ENCODE results near the gene ADA. TPM values are rescaled to one million over a fixed set of nuclear protein-coding genes. Genes with fewer than 3 reads are reported as not detected.

Gene ADA
- total and polyA plus RNA-seq, 2 of the 13 experiments (the other 11 are each of a cell fraction or from before 2014, with no cell fraction given): 2.5 to 11.3 TPM

DNA sequence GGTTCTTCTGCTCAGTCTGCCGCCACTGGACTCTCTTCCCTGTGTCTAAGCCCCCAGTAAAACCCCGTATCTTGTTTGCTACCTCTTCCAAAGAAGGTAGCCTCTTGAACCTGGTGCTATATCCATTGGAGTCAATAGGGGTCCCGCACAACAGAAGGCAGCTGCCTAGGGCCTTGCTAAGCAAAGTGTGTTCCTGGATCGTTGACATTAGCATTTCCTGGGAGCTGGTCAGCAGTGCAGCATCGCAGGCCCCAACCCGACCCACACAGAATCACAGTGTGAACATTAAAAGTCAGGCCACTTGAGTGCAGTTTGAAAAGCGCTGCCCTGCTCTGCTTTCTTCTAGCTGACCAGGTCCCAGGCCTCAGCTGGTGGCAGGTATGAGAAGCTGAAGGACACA, 2.9 kb downstream of the ADA start:
- 38% methylated on average over 7 of the region's 7 CpGs for WGBS (ENCODE audit: low lambda C conversion rate)
- Histone ChIP-seq H4K20me1 (ENCODE audit: insufficient read depth, low read length) (no peaks in the 10 kb centered on the region), H2AFZ (ENCODE audit: low read length) (no peak overlapping the region), H3K9me3 (ENCODE audit: low read length) (no peaks in the 10 kb centered on the region), H3K9ac (ENCODE audit: insufficient read depth, low read depth, low read length) (no peak overlapping the region), H3K27ac (ENCODE audit: extremely low read length, insufficient read depth, low read length) (no peak overlapping the region), H3K36me3 (replicated peaks in 1 of 2; ENCODE audit: control insufficient read depth in 1 of 2, insufficient read depth in 2 of 2, low read length in 2 of 2) (no peaks in the 10 kb centered on the region), H3K27me3 (ENCODE audit: control insufficient read depth in 1 of 2, insufficient read depth in 2 of 2, low read length in 2 of 2) (peaks cover 5 to 21% of the 10 kb centered on the region in 2 experiments; a peak in 3 of 5 replicates), H3K4me1 (ENCODE audit: insufficient read depth, low read length) (peaks cover 20% of the 10 kb centered on the region), H3K79me2 (ENCODE audit: insufficient read depth, low read length) (no peaks in the 10 kb centered on the region), H3K4me3 (replicated peaks in 1 of 3; ENCODE audit: insufficient read depth in 1 of 3, low read depth in 2 of 3, low read length in 3 of 3) (no peak overlapping the region), H3K4me2 (ENCODE audit: low read depth, low read length) (no peak overlapping the region)
- intact Hi-C loops (cut with micrococcal nuclease; ENCODE audit: unreplicated experiment) (no loop called here), in situ Hi-C loops (cut with HindIII; ENCODE audit: extremely low pct_ligation_motif_present, low pct_unique_long_range_greater_than_20kb) (no loop called here)
- DNase-seq (ENCODE audit: low spot score): peak; percentile 35
- peak; percentile 37 for ATAC-seq
- ChIA-PET POLR2A (no interaction called here), CTCF (ENCODE audit: low intra/inter-chr PET ratio, low total read pairs) (no interaction called here)
- BruUV-seq (replicated peaks): no TSS peak
- no peak for FAIRE-seq
- 0 out of 2 replicates have a peak, but pooled peaks have one; percentile 12 for TF ChIP-seq ETV5 (CRISPR knock-in tag; IDR thresholded peaks at IDR 0.05; ENCODE audit: borderline replicate concordance)
- TF ChIP-seq TBL1XR1 (IDR thresholded peaks at IDR 0.05; ENCODE audit: borderline replicate concordance, low read length, partially characterized antibody): no peak
- TF ChIP-seq SIX1 (CRISPR knock-in tag; IDR thresholded peaks at IDR 0.05; ENCODE audit: borderline replicate concordance): no peak

DNA sequence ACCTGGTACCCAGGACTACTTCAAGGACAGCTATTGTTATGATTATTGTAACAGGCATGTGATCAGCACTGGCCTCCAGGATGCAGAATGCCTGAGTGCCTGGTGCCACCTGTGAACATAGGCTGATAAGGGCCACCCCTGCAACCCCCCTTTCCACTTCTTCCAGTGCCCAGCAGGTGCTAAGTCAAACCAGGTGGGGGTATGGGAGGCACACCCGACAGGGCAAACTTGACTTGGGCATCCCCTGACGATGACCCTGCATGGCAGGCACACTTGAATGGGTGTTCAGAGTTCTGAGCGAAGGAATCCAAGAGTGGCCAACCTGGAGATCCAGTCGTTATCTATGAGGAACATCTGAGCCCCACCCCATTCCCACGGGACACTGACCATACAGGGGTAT, 3.4 kb downstream of the ADA start:
- no peak for ATAC-seq
- BruUV-seq (replicated peaks): no TSS peak

More for the DNA sequence above, 3.4 kb downstream of the ADA start:
- Histone ChIP-seq H3K4me2 (ENCODE audit: low read depth, low read length) (no peak overlapping the region), H3K9ac (ENCODE audit: insufficient read depth, low read depth, low read length) (no peak overlapping the region), H4K20me1 (ENCODE audit: insufficient read depth, low read length) (no peaks in the 10 kb centered on the region), H3K4me1 (ENCODE audit: insufficient read depth, low read length) (peaks cover 24% of the 10 kb centered on the region), H3K9me3 (ENCODE audit: low read length) (no peaks in the 10 kb centered on the region), H3K36me3 (replicated peaks in 1 of 2; ENCODE audit: control insufficient read depth in 1 of 2, insufficient read depth in 2 of 2, low read length in 2 of 2) (no peaks in the 10 kb centered on the region), H3K27ac (ENCODE audit: extremely low read length, insufficient read depth, low read length) (no peak overlapping the region), H3K27me3 (ENCODE audit: control insufficient read depth in 1 of 2, insufficient read depth in 2 of 2, low read length in 2 of 2) (peaks cover 2 to 16% of the 10 kb centered on the region in 2 experiments; a peak in 3 of 5 replicates), H3K79me2 (ENCODE audit: insufficient read depth, low read length) (no peaks in the 10 kb centered on the region), H2AFZ (ENCODE audit: low read length) (no peak overlapping the region), H3K4me3 (replicated peaks in 1 of 3; ENCODE audit: insufficient read depth in 1 of 3, low read depth in 2 of 3, low read length in 3 of 3) (no peak overlapping the region)
- ChIA-PET CTCF (ENCODE audit: low intra/inter-chr PET ratio, low total read pairs) (no interaction called here), POLR2A (no interaction called here)
- DNase-seq (ENCODE audit: low spot score) (no peak), FAIRE-seq (no peak)
- TF ChIP-seq TRIM24 (CRISPR knock-in tag; IDR thresholded peaks at IDR 0.05) (no peak), ZNF614 (CRISPR knock-in tag; IDR thresholded peaks at IDR 0.05; ENCODE audit: borderline replicate concordance) (no peak), NKX3-1 (CRISPR knock-in tag; IDR thresholded peaks at IDR 0.05) (no peak), FLYWCH1 (CRISPR knock-in tag; IDR thresholded peaks at IDR 0.05) (no peak), SRF (IDR thresholded peaks at IDR 0.05; ENCODE audit: low read depth, low read length) (no peak), ZFY (CRISPR knock-in tag; IDR thresholded peaks at IDR 0.05) (no peak), IRF1 (CRISPR knock-in tag; IDR thresholded peaks at IDR 0.05; ENCODE audit: low read depth) (no peak), ATRX (CRISPR knock-in tag; IDR thresholded peaks at IDR 0.05; ENCODE audit: borderline replicate concordance) (no peak)
- TF ChIP-seq, protein P1, sequence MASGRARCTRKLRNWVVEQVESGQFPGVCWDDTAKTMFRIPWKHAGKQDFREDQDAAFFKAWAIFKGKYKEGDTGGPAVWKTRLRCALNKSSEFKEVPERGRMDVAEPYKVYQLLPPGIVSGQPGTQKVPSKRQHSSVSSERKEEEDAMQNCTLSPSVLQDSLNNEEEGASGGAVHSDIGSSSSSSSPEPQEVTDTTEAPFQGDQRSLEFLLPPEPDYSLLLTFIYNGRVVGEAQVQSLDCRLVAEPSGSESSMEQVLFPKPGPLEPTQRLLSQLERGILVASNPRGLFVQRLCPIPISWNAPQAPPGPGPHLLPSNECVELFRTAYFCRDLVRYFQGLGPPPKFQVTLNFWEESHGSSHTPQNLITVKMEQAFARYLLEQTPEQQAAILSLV (CRISPR knock-in tag; IDR thresholded peaks at IDR 0.05; ENCODE audit: borderline replicate concordance): no peak
- TF ChIP-seq, protein P2, sequence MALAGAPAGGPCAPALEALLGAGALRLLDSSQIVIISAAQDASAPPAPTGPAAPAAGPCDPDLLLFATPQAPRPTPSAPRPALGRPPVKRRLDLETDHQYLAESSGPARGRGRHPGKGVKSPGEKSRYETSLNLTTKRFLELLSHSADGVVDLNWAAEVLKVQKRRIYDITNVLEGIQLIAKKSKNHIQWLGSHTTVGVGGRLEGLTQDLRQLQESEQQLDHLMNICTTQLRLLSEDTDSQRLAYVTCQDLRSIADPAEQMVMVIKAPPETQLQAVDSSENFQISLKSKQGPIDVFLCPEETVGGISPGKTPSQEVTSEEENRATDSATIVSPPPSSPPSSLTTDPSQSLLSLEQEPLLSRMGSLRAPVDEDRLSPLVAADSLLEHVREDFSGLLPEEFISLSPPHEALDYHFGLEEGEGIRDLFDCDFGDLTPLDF (CRISPR knock-in tag; IDR thresholded peaks at IDR 0.05): no peak
- intact Hi-C loops (cut with micrococcal nuclease; ENCODE audit: unreplicated experiment): no loop called here
- in situ Hi-C loops (cut with HindIII; ENCODE audit: extremely low pct_ligation_motif_present, low pct_unique_long_range_greater_than_20kb): no loop called here
- WGBS (ENCODE audit: low lambda C conversion rate): 71% methylated on average over 5 of the region's 5 CpGs

Measured in HepG2 (cell line).